Measurements from ENCODE around the gene ZNF516. TPM values are rescaled to one million over a fixed set of nuclear protein-coding genes. Genes with fewer than 3 reads are reported as not detected.

The ZNF516 gene
- polyA plus RNA-seq, 3 donors = 5.0 to 41.9 (median 8.6) TPM

GRCh38 chr18:76407681-76408080 lies 87.4 kb downstream of the ZNF516 start:
- Histone ChIP-seq H3K27me3 (ENCODE audit: control insufficient read depth in 2 of 2, insufficient read depth in 2 of 2, low read length in 2 of 2) (no peaks in the 10 kb centered on the region), H2AFZ (ENCODE audit: insufficient read depth, low read depth, low read length, poor library complexity, severe bottlenecking) (no peak overlapping the region), H3K9ac (ENCODE audit: insufficient read depth, low read length, poor library complexity, severe bottlenecking) (no peak overlapping the region), H3K27ac (ENCODE audit: low read depth in 1 of 2, low read length in 2 of 2) (peak overlapping the region in 1 of 2 donors; percentile 48), H3K4me3 (replicated peaks in 1 of 3; ENCODE audit: low read depth in 2 of 3, low read length in 3 of 3) (no peak overlapping the region), H3K36me3 (replicated peaks in 1 of 2; ENCODE audit: control insufficient read depth in 1 of 2, insufficient read depth in 2 of 2, low read length in 2 of 2) (peaks cover 10 to 58% of the 10 kb centered on the region in 2 donors), H3K9me3 (replicated peaks in 1 of 2; ENCODE audit: control insufficient read depth in 1 of 2, insufficient read depth in 1 of 2, low read length in 2 of 2) (no peaks in the 10 kb centered on the region), H3K4me2 (replicated peaks; ENCODE audit: extremely low read depth, low read length, poor library complexity, severe bottlenecking) (no peak overlapping the region), H3K79me2 (ENCODE audit: insufficient read depth, low read length) (peaks cover 100% of the 10 kb centered on the region), H3K4me1 (ENCODE audit: control insufficient read depth in 1 of 2, insufficient read depth in 2 of 2, low read length in 2 of 2) (peaks cover 48 to 60% of the 10 kb centered on the region in 2 donors), H4K20me1 (ENCODE audit: insufficient read depth, low read length) (peaks cover 100% of the 10 kb centered on the region)
- H3K27ac Mint-ChIP-seq = peak overlapping the region in 3 of 7 donors; percentile 44 to 73 (median 61)
- 86% methylated on average over 11 of the region's 11 CpGs for WGBS (ENCODE audit: insufficient coverage)
- DNase-seq = no peak
- intact Hi-C loops (cut with micrococcal nuclease) = no loop called here
- no peak overlapping the region for H3K4me3 Mint-ChIP-seq
- peaks cover 32 to 53% of the 10 kb centered on the region in 2 donors for H3K36me3 Mint-ChIP-seq
- peaks cover 0 to 2% (median 0%) of the 10 kb centered on the region in 7 donors for H3K9me3 Mint-ChIP-seq
- peaks cover 89% of the 10 kb centered on the region for H3K4me1 Mint-ChIP-seq
- no peak for TF ChIP-seq CTCF (IDR thresholded peaks at IDR 0.05)
- peaks cover 0 to 4% (median 0%) of the 10 kb centered on the region in 3 donors for H3K27me3 Mint-ChIP-seq (ENCODE audit: low read depth in 3 of 3)

GRCh38 chr18:76406791-76407190 lies 88.3 kb downstream of the ZNF516 start:
- H3K27ac ChIP-seq (ENCODE audit: low read depth in 1 of 2, low read length in 2 of 2) = peak overlapping the region in 1 of 2 donors; percentile 40
- no peak for DNase-seq
- intact Hi-C loops (cut with micrococcal nuclease) = no loop called here
- H3K9me3 ChIP-seq (replicated peaks in 1 of 2; ENCODE audit: control insufficient read depth in 1 of 2, insufficient read depth in 1 of 2, low read length in 2 of 2) = no peaks in the 10 kb centered on the region
- peaks cover 100% of the 10 kb centered on the region for H4K20me1 ChIP-seq (ENCODE audit: insufficient read depth, low read length)
- peak overlapping the region in 6 of 7 donors; percentile 62 to 79 (median 78) for H3K27ac Mint-ChIP-seq
- TF ChIP-seq CTCF (IDR thresholded peaks at IDR 0.05) = no peak
- H3K36me3 Mint-ChIP-seq = peaks cover 30 to 59% of the 10 kb centered on the region in 2 donors
- peaks cover 49 to 60% of the 10 kb centered on the region in 2 donors for H3K4me1 ChIP-seq (ENCODE audit: control insufficient read depth in 1 of 2, insufficient read depth in 2 of 2, low read length in 2 of 2)
- H3K27me3 Mint-ChIP-seq (ENCODE audit: low read depth in 3 of 3) = peaks cover 0 to 4% (median 2%) of the 10 kb centered on the region in 3 donors
- no peak overlapping the region for H3K9ac ChIP-seq (ENCODE audit: insufficient read depth, low read length, poor library complexity, severe bottlenecking)
- H3K27me3 ChIP-seq (ENCODE audit: control insufficient read depth in 2 of 2, insufficient read depth in 2 of 2, low read length in 2 of 2) = no peaks in the 10 kb centered on the region
- H3K4me1 Mint-ChIP-seq = peaks cover 89% of the 10 kb centered on the region
- H3K79me2 ChIP-seq (ENCODE audit: insufficient read depth, low read length) = peaks cover 100% of the 10 kb centered on the region
- H3K9me3 Mint-ChIP-seq = peaks cover 0 to 2% (median 0%) of the 10 kb centered on the region in 7 donors
- H3K4me2 ChIP-seq (replicated peaks; ENCODE audit: extremely low read depth, low read length, poor library complexity, severe bottlenecking) = no peak overlapping the region
- H3K36me3 ChIP-seq (replicated peaks in 1 of 2; ENCODE audit: control insufficient read depth in 1 of 2, insufficient read depth in 2 of 2, low read length in 2 of 2) = peaks cover 10 to 64% of the 10 kb centered on the region in 2 donors
- H2AFZ ChIP-seq (ENCODE audit: insufficient read depth, low read depth, low read length, poor library complexity, severe bottlenecking) = no peak overlapping the region
- H3K4me3 Mint-ChIP-seq = no peak overlapping the region
- H3K4me3 ChIP-seq (replicated peaks in 1 of 3; ENCODE audit: low read depth in 2 of 3, low read length in 3 of 3) = no peak overlapping the region
- WGBS (ENCODE audit: insufficient coverage) = 96% methylated on average over 14 of the region's 14 CpGs
